ENCODE data around the gene CTBP2. TPM values are rescaled to one million over a fixed set of nuclear protein-coding genes. Genes with fewer than 3 reads are reported as not detected.
"Not testable (repeated sequence)": the region's sequence is repeated elsewhere in the genome, so short reads cannot be mapped to it uniquely, and the experiment has no call there.

CTBP2 gene
- total RNA-seq, 2 experiments from 2014 or later: 0.25 TPM; not detected in 1

GRCh38 chr10:125092564-125093031 is 67.8 kb downstream of the CTBP2 start:
- no peak overlapping the region for H3K27ac Mint-ChIP-seq
- no peaks in the 10 kb centered on the region for H3K4me1 Mint-ChIP-seq
- H3K27me3 Mint-ChIP-seq: peaks cover 11% of the 10 kb centered on the region
- no peak for DNase-seq
- no peaks in the 10 kb centered on the region for H3K36me3 Mint-ChIP-seq
- no peak overlapping the region for H3K4me3 Mint-ChIP-seq
- H3K9me3 Mint-ChIP-seq: no peaks in the 10 kb centered on the region

- H3K4me3 Mint-ChIP-seq: no peak overlapping the region
- H3K9me3 Mint-ChIP-seq: no peaks in the 10 kb centered on the region
- DNase-seq: no peak
- peaks cover 7% of the 10 kb centered on the region for H3K27me3 Mint-ChIP-seq
- no peaks in the 10 kb centered on the region for H3K36me3 Mint-ChIP-seq
- no peaks in the 10 kb centered on the region for H3K4me1 Mint-ChIP-seq
- no peak overlapping the region for H3K27ac Mint-ChIP-seq
These were observed 68.5 kb downstream of the CTBP2 start for GRCh38 chr10:125091891-125092290.

- Mint-ChIP-seq H3K27ac (no peak overlapping the region), H3K9me3 (no peaks in the 10 kb centered on the region), H3K4me3 (no peak overlapping the region), H3K36me3 (no peaks in the 10 kb centered on the region), H3K4me1 (no peaks in the 10 kb centered on the region), H3K27me3 (peaks cover 7% of the 10 kb centered on the region)
- no peak for DNase-seq
These were observed 70.9 kb downstream of the CTBP2 start for GRCh38 chr10:125089469-125089868.

- no peaks in the 10 kb centered on the region for H3K36me3 Mint-ChIP-seq
- H3K9me3 Mint-ChIP-seq: no peaks in the 10 kb centered on the region
- H3K4me1 Mint-ChIP-seq: no peaks in the 10 kb centered on the region
- no peak for DNase-seq
- H3K27me3 Mint-ChIP-seq: no peaks in the 10 kb centered on the region
- H3K27ac Mint-ChIP-seq: no peak overlapping the region
- H3K4me3 Mint-ChIP-seq: no peak overlapping the region
These were observed 72.5 kb downstream of the CTBP2 start for GRCh38 chr10:125087897-125088215.

- H3K4me3 Mint-ChIP-seq: no peak overlapping the region
- H3K27me3 Mint-ChIP-seq: no peaks in the 10 kb centered on the region
- no peak for DNase-seq
- no peaks in the 10 kb centered on the region for H3K4me1 Mint-ChIP-seq
- no peaks in the 10 kb centered on the region for H3K36me3 Mint-ChIP-seq
- H3K9me3 Mint-ChIP-seq: no peaks in the 10 kb centered on the region
- no peak overlapping the region for H3K27ac Mint-ChIP-seq
These were observed 73.0 kb downstream of the CTBP2 start for GRCh38 chr10:125087191-125087896.

- DNase-seq: no peak
- no peaks in the 10 kb centered on the region for H3K27me3 Mint-ChIP-seq
- H3K4me3 Mint-ChIP-seq: no peak overlapping the region
- no peaks in the 10 kb centered on the region for H3K4me1 Mint-ChIP-seq
- no peaks in the 10 kb centered on the region for H3K9me3 Mint-ChIP-seq
- no peak overlapping the region for H3K27ac Mint-ChIP-seq
- no peaks in the 10 kb centered on the region for H3K36me3 Mint-ChIP-seq
These were observed 73.7 kb downstream of the CTBP2 start for GRCh38 chr10:125086691-125087090.

GRCh38 chr10:125085258-125086054 is 74.9 kb downstream of the CTBP2 start:
- Mint-ChIP-seq H3K27me3 (no peaks in the 10 kb centered on the region), H3K4me1 (no peaks in the 10 kb centered on the region)
- no peak for DNase-seq

GRCh38 chr10:125084614-125085257 is 75.6 kb downstream of the CTBP2 start:
- DNase-seq: no peak
- no peaks in the 10 kb centered on the region for H3K36me3 Mint-ChIP-seq
- H3K9me3 Mint-ChIP-seq: no peaks in the 10 kb centered on the region
- H3K27ac Mint-ChIP-seq: no peak overlapping the region
- H3K27me3 Mint-ChIP-seq: no peaks in the 10 kb centered on the region
- no peaks in the 10 kb centered on the region for H3K4me1 Mint-ChIP-seq
- no peak overlapping the region for H3K4me3 Mint-ChIP-seq

More at GRCh38 chr10:125085258-125086054, 74.9 kb downstream of the CTBP2 start:
- Mint-ChIP-seq H3K9me3 (no peaks in the 10 kb centered on the region), H3K27ac (no peak overlapping the region), H3K4me3 (no peak overlapping the region), H3K36me3 (no peaks in the 10 kb centered on the region)

- Mint-ChIP-seq H3K27me3 (no peaks in the 10 kb centered on the region), H3K9me3 (no peaks in the 10 kb centered on the region), H3K36me3 (no peaks in the 10 kb centered on the region), H3K4me3 (no peak overlapping the region), H3K4me1 (no peaks in the 10 kb centered on the region), H3K27ac (no peak overlapping the region)
- no peak for DNase-seq
These were observed 76.2 kb downstream of the CTBP2 start for GRCh38 chr10:125084191-125084613.

- H3K27ac Mint-ChIP-seq: no peak overlapping the region
- no peak overlapping the region for H3K4me3 Mint-ChIP-seq
- no peaks in the 10 kb centered on the region for H3K27me3 Mint-ChIP-seq
- H3K4me1 Mint-ChIP-seq: no peaks in the 10 kb centered on the region
- no peak for DNase-seq
- H3K36me3 Mint-ChIP-seq: no peaks in the 10 kb centered on the region
- no peaks in the 10 kb centered on the region for H3K9me3 Mint-ChIP-seq
These were observed 76.8 kb downstream of the CTBP2 start for GRCh38 chr10:125083576-125083920.

GRCh38 chr10:125082881-125083575 is 77.3 kb downstream of the CTBP2 start:
- no peak overlapping the region for H3K4me3 Mint-ChIP-seq
- no peaks in the 10 kb centered on the region for H3K36me3 Mint-ChIP-seq
- no peaks in the 10 kb centered on the region for H3K27me3 Mint-ChIP-seq
- H3K4me1 Mint-ChIP-seq: no peaks in the 10 kb centered on the region
- H3K27ac Mint-ChIP-seq: no peak overlapping the region
- H3K9me3 Mint-ChIP-seq: no peaks in the 10 kb centered on the region
- DNase-seq: no peak

GRCh38 chr10:125082471-125082870 is 77.9 kb downstream of the CTBP2 start:
- not testable (repeated sequence) for H3K4me3 Mint-ChIP-seq, H3K4me1 Mint-ChIP-seq, H3K27ac Mint-ChIP-seq, H3K36me3 Mint-ChIP-seq, DNase-seq, H3K9me3 Mint-ChIP-seq, H3K27me3 Mint-ChIP-seq

- Mint-ChIP-seq H3K4me1 (no peaks in the 10 kb centered on the region), H3K36me3 (no peaks in the 10 kb centered on the region), H3K9me3 (no peaks in the 10 kb centered on the region), H3K27me3 (peaks cover 4% of the 10 kb centered on the region), H3K27ac (no peak overlapping the region), H3K4me3 (no peak overlapping the region)
- no peak for DNase-seq
These were observed 78.4 kb downstream of the CTBP2 start for GRCh38 chr10:125081931-125082330.

- Mint-ChIP-seq H3K4me3 (no peak overlapping the region), H3K36me3 (no peaks in the 10 kb centered on the region), H3K9me3 (no peaks in the 10 kb centered on the region), H3K27me3 (peaks cover 10% of the 10 kb centered on the region), H3K27ac (no peak overlapping the region), H3K4me1 (no peaks in the 10 kb centered on the region)
- DNase-seq: no peak
These were observed 79.4 kb downstream of the CTBP2 start for GRCh38 chr10:125080984-125081383.

- no peaks in the 10 kb centered on the region for H3K4me1 Mint-ChIP-seq
- H3K36me3 Mint-ChIP-seq: no peaks in the 10 kb centered on the region
- no peak overlapping the region for H3K27ac Mint-ChIP-seq
- H3K27me3 Mint-ChIP-seq: peaks cover 14% of the 10 kb centered on the region
- no peak overlapping the region for H3K4me3 Mint-ChIP-seq
- no peaks in the 10 kb centered on the region for H3K9me3 Mint-ChIP-seq
- no peak for DNase-seq
These were observed 80.1 kb downstream of the CTBP2 start for GRCh38 chr10:125080296-125080695.
